GM23338 (cell line): ENCODE data around the gene ZNF443. TPM values are rescaled to one million over a fixed set of nuclear protein-coding genes. Genes with fewer than 3 reads are reported as not detected.

Experiments used
- ATAC-seq: fragments of 200-7000 bp; cut with Tn5 transposase; 3 replicates; pipeline ENCODE4 v1.9.1; 2020
- DNase-seq: peaks from one replicate; pipeline ENCODE4 v3.0.0-alpha.2; 2015; ENCODE audit warnings: low spot score
- H2AFZ ChIP-seq: fragments of 200-600 bp; sonication (generic); 2 replicates; pipeline ENCODE4 v1.8.0; 2016; ENCODE audit warnings: antibody characterized with exemption, mild to moderate bottlenecking, moderate library complexity
- H3F3A ChIP-seq: fragments of 200-600 bp; sonication (generic); replicated peaks from 2 replicates; pipeline ENCODE4 v1.8.0; 2017; ENCODE audit warnings: antibody characterized with exemption, mixed run types, low read depth
- H3K27ac ChIP-seq: fragments of 200-600 bp; sonication (generic); 2 replicates; pipeline ENCODE4 v1.6.1; 2016; ENCODE audit warnings: low read depth
- H3K27me3 ChIP-seq: fragments of 200-600 bp; sonication (generic); 2 replicates; pipeline ENCODE4 v1.8.0; 2016; ENCODE audit warnings: mild to moderate bottlenecking, mixed run types, moderate library complexity; ENCODE audit not compliant: insufficient read depth
- H3K36me3 ChIP-seq: fragments of 200-600 bp; sonication (generic); 2 replicates; pipeline ENCODE4 v1.8.0; 2016; ENCODE audit warnings: mild to moderate bottlenecking; ENCODE audit not compliant: insufficient read depth
- H3K4me1 ChIP-seq: fragments of 200-600 bp; sonication (generic); 2 replicates; pipeline ENCODE4 v1.8.0; 2016; ENCODE audit warnings: mild to moderate bottlenecking, moderate library complexity; ENCODE audit not compliant: insufficient read depth
- H3K4me2 ChIP-seq: fragments of 200-600 bp; sonication (generic); 2 replicates; pipeline ENCODE4 v1.7.1; 2017; ENCODE audit warnings: mixed run types
- H3K4me3 ChIP-seq: fragments of 200-600 bp; sonication (generic); 2 replicates; pipeline ENCODE4 v1.6.1; 2016; ENCODE audit warnings: mixed run types
- H3K79me2 ChIP-seq: fragments of 200-600 bp; sonication (generic); replicated peaks from 2 replicates; pipeline ENCODE4 v1.8.0; 2017; ENCODE audit warnings: mild to moderate bottlenecking; ENCODE audit not compliant: insufficient read depth
- H3K9me2 ChIP-seq: fragments of 200-600 bp; sonication (generic); 2 replicates; pipeline ENCODE4 v1.8.0; 2017; ENCODE audit not compliant: insufficient read depth
- H4K20me1 ChIP-seq: fragments of 200-600 bp; sonication (generic); replicated peaks from 2 replicates; pipeline ENCODE4 v1.8.0; 2017; ENCODE audit warnings: mild to moderate bottlenecking; ENCODE audit not compliant: insufficient read depth
- H3K27ac Mint-ChIP-seq: 2 replicates; pipeline ENCODE4 v1.8.0; 2020; ENCODE audit warnings: inconsistent platforms, mild to moderate bottlenecking, moderate library complexity, mixed read lengths
- H3K27me3 Mint-ChIP-seq: 3 replicates; pipeline ENCODE4 v1.8.0; 2022; ENCODE audit warnings: low read depth, mild to moderate bottlenecking, moderate library complexity, mixed read lengths, inconsistent platforms; ENCODE audit not compliant: insufficient read depth, poor library complexity
- H3K36me3 Mint-ChIP-seq: 3 replicates; pipeline ENCODE4 v1.8.0; 2021; ENCODE audit warnings: low read depth, mild to moderate bottlenecking, inconsistent platforms, moderate library complexity, mixed read lengths
- H3K4me1 Mint-ChIP-seq: 3 replicates; pipeline ENCODE4 v1.8.0; 2020; ENCODE audit warnings: mild to moderate bottlenecking, inconsistent platforms, mixed read lengths
- H3K4me3 Mint-ChIP-seq: 3 replicates; pipeline ENCODE4 v1.8.0; 2021; ENCODE audit warnings: moderate library complexity, mild to moderate bottlenecking, inconsistent platforms, mixed read lengths
- H3K9me3 Mint-ChIP-seq: 3 replicates; pipeline ENCODE4 v1.8.0; 2020; ENCODE audit warnings: moderate library complexity, mild to moderate bottlenecking, inconsistent platforms, mixed read lengths
- CREB1 ChIP-seq: fragments of 250-450 bp; sonication (Bioruptor Pico); IDR thresholded peaks from 2 replicates; pipeline ENCODE4 v1.5.0; 2020; ENCODE audit warnings: low read depth, mild to moderate bottlenecking, moderate library complexity
- EZH2 ChIP-seq: fragments of 200-600 bp; sonication (generic); IDR thresholded peaks from one replicate; pipeline ENCODE4 v1.8.0; 2017; ENCODE audit warnings: antibody characterized with exemption, mild to moderate bottlenecking, low read depth; ENCODE audit not compliant: unreplicated experiment
- EZH2phosphoT487 ChIP-seq: fragments of 200-600 bp; sonication (generic); IDR thresholded peaks from one replicate; pipeline ENCODE4 v1.8.1; 2018; ENCODE audit warnings: antibody characterized with exemption; ENCODE audit not compliant: unreplicated experiment
- JUNB ChIP-seq: IDR thresholded peaks from one replicate; pipeline ENCODE4 v1.6.1; 2016; ENCODE audit warnings: antibody characterized with exemption; ENCODE audit not compliant: unreplicated experiment
- NANOG ChIP-seq: IDR thresholded peaks from 2 replicates; pipeline ENCODE4 v1.6.1; 2016; ENCODE audit warnings: antibody characterized with exemption, borderline replicate concordance
- POLR2AphosphoS5 ChIP-seq: IDR thresholded peaks from 2 replicates; pipeline ENCODE4 v1.6.1; 2016; ENCODE audit warnings: antibody characterized with exemption, low read depth
- STAT1 ChIP-seq: IDR thresholded peaks from one replicate; pipeline ENCODE4 v1.6.1; 2016; ENCODE audit warnings: antibody characterized with exemption; ENCODE audit not compliant: unreplicated experiment
- ZNF114 ChIP-seq: fragments of 250-450 bp; sonication (Bioruptor Pico); IDR thresholded peaks from 2 replicates; pipeline ENCODE4 v1.5.0; 2020; ENCODE audit warnings: mild to moderate bottlenecking, moderate library complexity
- ZNF331 ChIP-seq: fragments of 250-450 bp; sonication (Bioruptor Pico); IDR thresholded peaks from 2 replicates; pipeline ENCODE4 v1.5.0; 2020; ENCODE audit warnings: low read depth, mild to moderate bottlenecking, moderate library complexity
- polyA plus RNA-seq: library from polyadenylated mRNA; unstranded; fragments of >200 nt; fragmentation: Nextera tagmentation; extraction: Ambion mirVana; gene quantifications from 2 replicates; pipeline ENCODE4 v1.2.1, GENCODE V29; 2016
- total RNA-seq: library from RNA; depleted of rRNA; stranded (reverse); fragments of >200 nt; shearing (Covaris generic); gene quantifications from 2 replicates; pipeline ENCODE4 v1.2.3, GENCODE V29; 2014
- TF ChIP-seq, protein P1 (sequence below): IDR thresholded peaks from one replicate; pipeline ENCODE4 v1.6.1; 2018; ENCODE audit warnings: antibody characterized with exemption; ENCODE audit not compliant: unreplicated experiment
- TF ChIP-seq, protein P2 (sequence below): IDR thresholded peaks from 2 replicates; pipeline ENCODE4 v1.6.1; 2016; ENCODE audit warnings: antibody characterized with exemption
- TF ChIP-seq, protein P3 (sequence below): fragments of 250-450 bp; sonication (Bioruptor Pico); IDR thresholded peaks from 2 replicates; pipeline ENCODE4 v1.5.0; 2020; ENCODE audit warnings: mild to moderate bottlenecking, moderate library complexity
- TF ChIP-seq, protein P4 (sequence below), 2 experiments: fragments of 200-600 bp in 1 of 2; sonication (generic) in 1 of 2; conservative IDR thresholded peaks; 2 replicates each; pipeline versions ENCODE4 v1.5.1 to v1.6.1; 2016 to 2017; ENCODE audit warnings: antibody characterized with exemption in 2 of 2, low read depth in 2 of 2, mild to moderate bottlenecking in 2 of 2, moderate library complexity in 1 of 2

The ZNF443 gene
- total and polyA plus RNA-seq, 2 experiments from 2014 or later = 5.4 to 10.0 TPM

DNA sequence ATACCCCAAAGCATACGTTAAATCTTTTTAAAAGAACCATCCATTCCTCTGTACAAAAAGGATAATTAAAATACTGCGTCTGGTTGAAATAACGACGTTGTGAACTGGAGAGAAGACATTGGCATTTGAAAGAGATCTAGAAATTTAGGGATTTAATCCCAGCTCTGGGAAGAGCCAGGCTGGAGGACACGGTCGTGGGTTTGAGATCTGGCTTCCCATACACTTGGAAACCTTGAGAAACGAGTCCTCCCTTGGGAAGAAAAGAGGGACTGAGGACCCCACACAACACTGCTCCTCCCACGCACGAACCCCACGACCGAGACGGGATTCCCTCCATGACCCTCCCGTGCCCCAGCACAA, 43.2 kb upstream of the ZNF443 start:
- Histone ChIP-seq H3K4me2 (peak overlapping the region; percentile 83), H3K79me2 (0 out of 2 replicates have a peak, but pooled peaks cover 3% of the 10 kb centered on the region), H3F3A (no peaks in the 10 kb centered on the region), H3K36me3 (no peaks in the 10 kb centered on the region), H3K4me1 (peaks cover 13% of the 10 kb centered on the region; the same call in 1 of the 2 replicates), H3K27me3 (peaks cover 17% of the 10 kb centered on the region), H4K20me1 (peaks cover 8% of the 10 kb centered on the region; the same call in 1 of the 2 replicates), H2AFZ (peak overlapping the region; percentile 91), H3K4me3 (peak overlapping the region; percentile 58), H3K9me2 (no peaks in the 10 kb centered on the region), H3K27ac (no peak overlapping the region)
- H3K36me3 Mint-ChIP-seq = no peaks in the 10 kb centered on the region; the same call in 2 of the 3 replicates
- ATAC-seq = peak; percentile 3; the same call in 2 of the 3 replicates
- H3K9me3 Mint-ChIP-seq = peaks cover 4% of the 10 kb centered on the region; the same call in 2 of the 3 replicates
- no peak for DNase-seq
- H3K4me1 Mint-ChIP-seq = peaks cover 10% of the 10 kb centered on the region; the same call in 2 of the 3 replicates
- peaks cover 3% of the 10 kb centered on the region for H3K27me3 Mint-ChIP-seq
- TF ChIP-seq ZNF331 (CRISPR knock-in tag) = no peak
- TF ChIP-seq JUNB = no peak
- TF ChIP-seq POLR2AphosphoS5 = no peak
- TF ChIP-seq EZH2phosphoT487 = no peak
- TF ChIP-seq, protein P1, sequence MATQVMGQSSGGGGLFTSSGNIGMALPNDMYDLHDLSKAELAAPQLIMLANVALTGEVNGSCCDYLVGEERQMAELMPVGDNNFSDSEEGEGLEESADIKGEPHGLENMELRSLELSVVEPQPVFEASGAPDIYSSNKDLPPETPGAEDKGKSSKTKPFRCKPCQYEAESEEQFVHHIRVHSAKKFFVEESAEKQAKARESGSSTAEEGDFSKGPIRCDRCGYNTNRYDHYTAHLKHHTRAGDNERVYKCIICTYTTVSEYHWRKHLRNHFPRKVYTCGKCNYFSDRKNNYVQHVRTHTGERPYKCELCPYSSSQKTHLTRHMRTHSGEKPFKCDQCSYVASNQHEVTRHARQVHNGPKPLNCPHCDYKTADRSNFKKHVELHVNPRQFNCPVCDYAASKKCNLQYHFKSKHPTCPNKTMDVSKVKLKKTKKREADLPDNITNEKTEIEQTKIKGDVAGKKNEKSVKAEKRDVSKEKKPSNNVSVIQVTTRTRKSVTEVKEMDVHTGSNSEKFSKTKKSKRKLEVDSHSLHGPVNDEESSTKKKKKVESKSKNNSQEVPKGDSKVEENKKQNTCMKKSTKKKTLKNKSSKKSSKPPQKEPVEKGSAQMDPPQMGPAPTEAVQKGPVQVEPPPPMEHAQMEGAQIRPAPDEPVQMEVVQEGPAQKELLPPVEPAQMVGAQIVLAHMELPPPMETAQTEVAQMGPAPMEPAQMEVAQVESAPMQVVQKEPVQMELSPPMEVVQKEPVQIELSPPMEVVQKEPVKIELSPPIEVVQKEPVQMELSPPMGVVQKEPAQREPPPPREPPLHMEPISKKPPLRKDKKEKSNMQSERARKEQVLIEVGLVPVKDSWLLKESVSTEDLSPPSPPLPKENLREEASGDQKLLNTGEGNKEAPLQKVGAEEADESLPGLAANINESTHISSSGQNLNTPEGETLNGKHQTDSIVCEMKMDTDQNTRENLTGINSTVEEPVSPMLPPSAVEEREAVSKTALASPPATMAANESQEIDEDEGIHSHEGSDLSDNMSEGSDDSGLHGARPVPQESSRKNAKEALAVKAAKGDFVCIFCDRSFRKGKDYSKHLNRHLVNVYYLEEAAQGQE = no peak
- TF ChIP-seq NANOG = no peak
- no peak for TF ChIP-seq CREB1 (CRISPR knock-in tag)
- TF ChIP-seq, protein P2, sequence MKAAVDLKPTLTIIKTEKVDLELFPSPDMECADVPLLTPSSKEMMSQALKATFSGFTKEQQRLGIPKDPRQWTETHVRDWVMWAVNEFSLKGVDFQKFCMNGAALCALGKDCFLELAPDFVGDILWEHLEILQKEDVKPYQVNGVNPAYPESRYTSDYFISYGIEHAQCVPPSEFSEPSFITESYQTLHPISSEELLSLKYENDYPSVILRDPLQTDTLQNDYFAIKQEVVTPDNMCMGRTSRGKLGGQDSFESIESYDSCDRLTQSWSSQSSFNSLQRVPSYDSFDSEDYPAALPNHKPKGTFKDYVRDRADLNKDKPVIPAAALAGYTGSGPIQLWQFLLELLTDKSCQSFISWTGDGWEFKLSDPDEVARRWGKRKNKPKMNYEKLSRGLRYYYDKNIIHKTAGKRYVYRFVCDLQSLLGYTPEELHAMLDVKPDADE = no peak
- TF ChIP-seq, protein P3, sequence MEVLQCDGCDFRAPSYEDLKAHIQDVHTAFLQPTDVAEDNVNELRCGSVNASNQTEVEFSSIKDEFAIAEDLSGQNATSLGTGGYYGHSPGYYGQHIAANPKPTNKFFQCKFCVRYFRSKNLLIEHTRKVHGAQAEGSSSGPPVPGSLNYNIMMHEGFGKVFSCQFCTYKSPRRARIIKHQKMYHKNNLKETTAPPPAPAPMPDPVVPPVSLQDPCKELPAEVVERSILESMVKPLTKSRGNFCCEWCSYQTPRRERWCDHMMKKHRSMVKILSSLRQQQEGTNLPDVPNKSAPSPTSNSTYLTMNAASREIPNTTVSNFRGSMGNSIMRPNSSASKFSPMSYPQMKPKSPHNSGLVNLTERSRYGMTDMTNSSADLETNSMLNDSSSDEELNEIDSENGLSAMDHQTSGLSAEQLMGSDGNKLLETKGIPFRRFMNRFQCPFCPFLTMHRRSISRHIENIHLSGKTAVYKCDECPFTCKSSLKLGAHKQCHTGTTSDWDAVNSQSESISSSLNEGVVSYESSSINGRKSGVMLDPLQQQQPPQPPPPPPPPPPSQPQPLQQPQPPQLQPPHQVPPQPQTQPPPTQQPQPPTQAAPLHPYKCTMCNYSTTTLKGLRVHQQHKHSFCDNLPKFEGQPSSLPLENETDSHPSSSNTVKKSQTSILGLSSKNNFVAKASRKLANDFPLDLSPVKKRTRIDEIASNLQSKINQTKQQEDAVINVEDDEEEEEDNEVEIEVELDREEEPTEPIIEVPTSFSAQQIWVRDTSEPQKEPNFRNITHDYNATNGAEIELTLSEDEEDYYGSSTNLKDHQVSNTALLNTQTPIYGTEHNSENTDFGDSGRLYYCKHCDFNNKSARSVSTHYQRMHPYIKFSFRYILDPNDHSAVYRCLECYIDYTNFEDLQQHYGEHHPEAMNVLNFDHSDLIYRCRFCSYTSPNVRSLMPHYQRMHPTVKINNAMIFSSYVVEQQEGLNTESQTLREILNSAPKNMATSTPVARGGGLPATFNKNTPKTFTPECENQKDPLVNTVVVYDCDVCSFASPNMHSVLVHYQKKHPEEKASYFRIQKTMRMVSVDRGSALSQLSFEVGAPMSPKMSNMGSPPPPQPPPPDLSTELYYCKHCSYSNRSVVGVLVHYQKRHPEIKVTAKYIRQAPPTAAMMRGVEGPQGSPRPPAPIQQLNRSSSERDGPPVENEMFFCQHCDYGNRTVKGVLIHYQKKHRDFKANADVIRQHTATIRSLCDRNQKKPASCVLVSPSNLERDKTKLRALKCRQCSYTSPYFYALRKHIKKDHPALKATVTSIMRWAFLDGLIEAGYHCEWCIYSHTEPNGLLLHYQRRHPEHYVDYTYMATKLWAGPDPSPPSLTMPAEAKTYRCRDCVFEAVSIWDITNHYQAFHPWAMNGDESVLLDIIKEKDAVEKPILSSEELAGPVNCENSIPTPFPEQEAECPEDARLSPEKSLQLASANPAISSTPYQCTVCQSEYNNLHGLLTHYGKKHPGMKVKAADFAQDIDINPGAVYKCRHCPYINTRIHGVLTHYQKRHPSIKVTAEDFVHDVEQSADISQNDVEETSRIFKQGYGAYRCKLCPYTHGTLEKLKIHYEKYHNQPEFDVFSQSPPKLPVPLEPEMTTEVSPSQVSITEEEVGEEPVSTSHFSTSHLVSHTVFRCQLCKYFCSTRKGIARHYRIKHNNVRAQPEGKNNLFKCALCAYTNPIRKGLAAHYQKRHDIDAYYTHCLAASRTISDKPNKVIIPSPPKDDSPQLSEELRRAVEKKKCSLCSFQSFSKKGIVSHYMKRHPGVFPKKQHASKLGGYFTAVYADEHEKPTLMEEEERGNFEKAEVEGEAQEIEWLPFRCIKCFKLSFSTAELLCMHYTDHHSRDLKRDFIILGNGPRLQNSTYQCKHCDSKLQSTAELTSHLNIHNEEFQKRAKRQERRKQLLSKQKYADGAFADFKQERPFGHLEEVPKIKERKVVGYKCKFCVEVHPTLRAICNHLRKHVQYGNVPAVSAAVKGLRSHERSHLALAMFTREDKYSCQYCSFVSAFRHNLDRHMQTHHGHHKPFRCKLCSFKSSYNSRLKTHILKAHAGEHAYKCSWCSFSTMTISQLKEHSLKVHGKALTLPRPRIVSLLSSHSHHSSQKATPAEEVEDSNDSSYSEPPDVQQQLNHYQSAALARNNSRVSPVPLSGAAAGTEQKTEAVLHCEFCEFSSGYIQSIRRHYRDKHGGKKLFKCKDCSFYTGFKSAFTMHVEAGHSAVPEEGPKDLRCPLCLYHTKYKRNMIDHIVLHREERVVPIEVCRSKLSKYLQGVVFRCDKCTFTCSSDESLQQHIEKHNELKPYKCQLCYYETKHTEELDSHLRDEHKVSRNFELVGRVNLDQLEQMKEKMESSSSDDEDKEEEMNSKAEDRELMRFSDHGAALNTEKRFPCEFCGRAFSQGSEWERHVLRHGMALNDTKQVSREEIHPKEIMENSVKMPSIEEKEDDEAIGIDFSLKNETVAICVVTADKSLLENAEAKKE (CRISPR knock-in tag) = no peak
- no peak for TF ChIP-seq EZH2
- TF ChIP-seq, protein P4, sequence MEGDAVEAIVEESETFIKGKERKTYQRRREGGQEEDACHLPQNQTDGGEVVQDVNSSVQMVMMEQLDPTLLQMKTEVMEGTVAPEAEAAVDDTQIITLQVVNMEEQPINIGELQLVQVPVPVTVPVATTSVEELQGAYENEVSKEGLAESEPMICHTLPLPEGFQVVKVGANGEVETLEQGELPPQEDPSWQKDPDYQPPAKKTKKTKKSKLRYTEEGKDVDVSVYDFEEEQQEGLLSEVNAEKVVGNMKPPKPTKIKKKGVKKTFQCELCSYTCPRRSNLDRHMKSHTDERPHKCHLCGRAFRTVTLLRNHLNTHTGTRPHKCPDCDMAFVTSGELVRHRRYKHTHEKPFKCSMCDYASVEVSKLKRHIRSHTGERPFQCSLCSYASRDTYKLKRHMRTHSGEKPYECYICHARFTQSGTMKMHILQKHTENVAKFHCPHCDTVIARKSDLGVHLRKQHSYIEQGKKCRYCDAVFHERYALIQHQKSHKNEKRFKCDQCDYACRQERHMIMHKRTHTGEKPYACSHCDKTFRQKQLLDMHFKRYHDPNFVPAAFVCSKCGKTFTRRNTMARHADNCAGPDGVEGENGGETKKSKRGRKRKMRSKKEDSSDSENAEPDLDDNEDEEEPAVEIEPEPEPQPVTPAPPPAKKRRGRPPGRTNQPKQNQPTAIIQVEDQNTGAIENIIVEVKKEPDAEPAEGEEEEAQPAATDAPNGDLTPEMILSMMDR (conservative IDR thresholded peaks at IDR 0.05; ENCODE audit: low read depth in 2 of 2) = no peak
- no peak for TF ChIP-seq ZNF114 (CRISPR knock-in tag)
- no peak for TF ChIP-seq STAT1
- H3K4me3 Mint-ChIP-seq = peak overlapping the region; percentile 89
- H3K27ac Mint-ChIP-seq = no peak overlapping the region
